ENCODE data around the gene TTLL10.

TTLL10 gene

DNA sequence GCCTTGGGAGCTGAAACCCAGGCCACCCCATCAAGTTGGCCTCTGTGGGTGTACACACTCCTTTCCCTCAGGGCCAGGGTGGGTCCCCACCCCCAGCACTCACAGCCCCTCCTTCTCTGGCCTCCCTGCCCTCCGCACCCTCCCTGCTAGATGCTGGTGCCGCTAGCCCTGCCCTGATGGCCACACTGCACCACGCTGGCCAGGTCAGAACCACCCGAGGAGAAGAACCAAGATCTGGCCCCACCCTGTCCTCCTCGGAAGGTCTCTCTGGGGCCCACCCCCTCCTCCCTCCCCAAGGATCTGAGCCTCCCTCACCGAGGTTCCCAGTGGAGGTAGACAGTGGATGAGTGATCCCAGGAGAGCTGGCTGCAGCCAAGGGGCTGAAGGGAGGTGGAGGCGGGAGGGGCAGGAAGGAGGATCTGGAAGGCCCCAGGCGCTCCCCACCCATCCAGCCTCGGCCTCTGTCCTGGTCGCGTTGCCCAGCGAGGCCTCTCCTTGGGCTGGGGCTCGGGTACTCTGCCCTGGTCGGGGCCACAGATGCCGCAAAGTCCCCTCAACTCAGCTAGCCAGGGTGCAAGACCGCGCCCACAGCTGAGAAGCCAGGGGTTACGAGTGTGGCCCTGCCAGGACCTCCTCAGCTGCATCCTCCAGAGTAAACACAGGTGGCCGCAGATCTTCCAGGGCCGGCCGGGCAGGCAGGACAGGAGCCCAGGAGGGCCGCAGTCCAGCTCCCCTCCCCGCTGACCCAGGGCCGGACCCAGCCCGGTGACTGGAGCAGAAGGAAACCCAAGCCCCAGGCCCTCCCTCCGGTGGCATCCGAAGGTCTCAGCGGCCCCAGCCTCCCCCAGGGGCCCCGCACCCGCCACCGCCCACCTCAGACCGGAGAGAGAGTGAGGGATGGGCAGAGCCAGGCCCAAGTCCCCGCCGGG is 63.5 kb downstream of the TTLL10 start:
- no peaks in the 10 kb centered on the region for H3K27me3 ChIP-seq (ENCODE audit: insufficient read depth, low read length)
- H3K9me3 ChIP-seq (ENCODE audit: low read length) = peaks cover 2% of the 10 kb centered on the region
- H3K36me3 ChIP-seq (ENCODE audit: insufficient read depth, low read length) = peaks cover 4% of the 10 kb centered on the region
- H3K4me1 ChIP-seq (ENCODE audit: insufficient read depth, low read length) = peaks cover 34% of the 10 kb centered on the region
- H2AFZ ChIP-seq (ENCODE audit: low read depth, low read length) = no peak overlapping the region
- H3K4me3 ChIP-seq (ENCODE audit: low read length) = no peak overlapping the region

DNA sequence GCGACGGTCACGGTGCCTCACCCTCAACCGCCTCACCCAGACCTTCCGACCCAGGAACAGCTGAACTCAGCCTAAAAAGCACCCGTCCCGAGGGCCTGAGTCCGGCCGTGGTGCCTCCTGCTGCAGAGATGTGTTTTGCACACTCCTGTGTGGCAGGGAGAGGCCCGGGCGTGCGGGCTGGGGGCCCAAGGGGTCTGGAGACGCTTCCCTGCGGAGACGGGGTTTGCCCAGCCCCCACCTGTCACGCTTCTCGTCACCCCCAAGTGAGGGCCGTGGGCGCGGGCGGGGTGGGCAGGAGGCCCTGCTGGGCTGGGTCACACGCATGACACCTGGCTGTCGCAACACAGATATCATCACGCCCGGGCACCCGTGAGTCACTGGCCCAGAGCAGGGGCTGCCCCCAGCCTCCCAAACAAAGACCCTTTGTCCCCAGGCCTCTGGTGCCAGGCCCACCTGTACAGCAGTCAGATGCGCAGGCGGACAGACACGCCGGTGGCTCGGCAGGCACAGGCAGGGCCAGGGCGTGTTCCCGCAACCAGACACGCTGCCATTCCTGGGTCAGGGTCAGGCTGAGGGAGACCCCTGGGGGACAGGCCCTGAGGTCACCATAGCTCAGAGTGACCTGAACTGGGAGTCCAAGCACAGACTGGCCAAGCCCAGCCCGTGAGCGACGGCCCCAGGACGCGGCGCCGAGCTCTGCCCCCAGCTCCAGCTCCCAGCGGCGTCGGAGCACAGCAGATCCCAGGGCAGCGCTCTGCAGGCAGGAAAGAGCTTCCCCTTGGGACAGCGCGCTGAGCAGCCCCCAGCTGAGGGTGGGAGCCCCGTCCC is 64.4 kb downstream of the TTLL10 start:
- Histone ChIP-seq H3K36me3 (ENCODE audit: insufficient read depth, low read length) (peaks cover 2% of the 10 kb centered on the region), H3K4me1 (ENCODE audit: insufficient read depth, low read length) (peaks cover 28% of the 10 kb centered on the region)

DNA sequence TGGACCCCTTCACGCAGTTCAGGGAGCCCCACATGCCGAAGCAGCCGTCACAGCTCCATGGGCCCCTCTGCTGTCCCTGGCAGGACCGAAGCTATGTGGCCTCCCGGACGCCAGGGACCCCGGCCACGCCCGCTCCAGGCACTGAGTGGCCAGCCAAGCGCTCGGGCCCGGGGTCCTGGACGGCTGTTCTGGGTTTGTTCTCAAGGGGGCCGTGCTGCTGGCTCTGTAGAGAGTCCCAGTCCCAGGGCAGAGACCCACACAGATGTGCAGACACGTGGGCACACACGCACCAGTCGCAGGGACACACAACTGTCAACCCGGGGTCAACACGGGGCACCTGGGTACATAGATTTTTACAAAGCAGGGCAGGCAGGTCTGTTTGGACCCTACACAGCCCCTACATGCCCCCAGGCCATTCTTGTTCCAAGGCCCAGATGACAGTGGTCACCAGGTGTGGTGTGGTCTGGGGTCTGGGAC is 65.1 kb downstream of the TTLL10 start:
- Histone ChIP-seq H3K9me3 (ENCODE audit: low read length) (no peaks in the 10 kb centered on the region), H3K4me1 (ENCODE audit: insufficient read depth, low read length) (peaks cover 31% of the 10 kb centered on the region), H3K27me3 (ENCODE audit: insufficient read depth, low read length) (no peaks in the 10 kb centered on the region), H3K36me3 (ENCODE audit: insufficient read depth, low read length) (peaks cover 2% of the 10 kb centered on the region), H3K4me3 (ENCODE audit: low read length) (no peak overlapping the region), H2AFZ (ENCODE audit: low read depth, low read length) (no peak overlapping the region)

More for the DNA sequence above, 64.4 kb downstream of the TTLL10 start:
- Histone ChIP-seq H2AFZ (ENCODE audit: low read depth, low read length) (no peak overlapping the region), H3K4me3 (ENCODE audit: low read length) (no peak overlapping the region), H3K9me3 (ENCODE audit: low read length) (no peaks in the 10 kb centered on the region), H3K27me3 (ENCODE audit: insufficient read depth, low read length) (no peaks in the 10 kb centered on the region)

DNA sequence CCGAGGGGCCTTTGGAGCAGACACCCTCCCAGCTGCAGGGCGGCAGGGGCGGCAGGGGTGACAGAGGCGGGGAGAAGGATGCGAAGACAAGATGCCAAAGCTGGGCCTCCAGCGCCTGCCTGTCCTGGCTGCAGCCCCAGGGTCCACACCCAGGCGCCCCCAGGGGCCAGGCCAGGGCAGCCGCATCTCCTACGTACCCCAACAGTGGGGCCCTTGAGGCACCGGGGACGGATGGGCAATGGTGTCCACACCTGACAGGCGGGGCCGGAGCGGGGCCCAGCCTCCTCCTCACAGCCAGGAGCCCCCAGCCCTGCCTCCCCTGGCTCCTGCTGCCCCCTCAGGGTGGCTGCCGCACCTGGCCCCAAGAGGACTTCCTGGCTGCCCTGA is 65.5 kb downstream of the TTLL10 start:
- H3K27me3 ChIP-seq (ENCODE audit: insufficient read depth, low read length) = no peaks in the 10 kb centered on the region
- H3K36me3 ChIP-seq (ENCODE audit: insufficient read depth, low read length) = peaks cover 1% of the 10 kb centered on the region
- H3K9me3 ChIP-seq (ENCODE audit: low read length) = no peaks in the 10 kb centered on the region
- peaks cover 31% of the 10 kb centered on the region for H3K4me1 ChIP-seq (ENCODE audit: insufficient read depth, low read length)
- no peak overlapping the region for H3K4me3 ChIP-seq (ENCODE audit: low read length)
- H2AFZ ChIP-seq (ENCODE audit: low read depth, low read length) = no peak overlapping the region

DNA sequence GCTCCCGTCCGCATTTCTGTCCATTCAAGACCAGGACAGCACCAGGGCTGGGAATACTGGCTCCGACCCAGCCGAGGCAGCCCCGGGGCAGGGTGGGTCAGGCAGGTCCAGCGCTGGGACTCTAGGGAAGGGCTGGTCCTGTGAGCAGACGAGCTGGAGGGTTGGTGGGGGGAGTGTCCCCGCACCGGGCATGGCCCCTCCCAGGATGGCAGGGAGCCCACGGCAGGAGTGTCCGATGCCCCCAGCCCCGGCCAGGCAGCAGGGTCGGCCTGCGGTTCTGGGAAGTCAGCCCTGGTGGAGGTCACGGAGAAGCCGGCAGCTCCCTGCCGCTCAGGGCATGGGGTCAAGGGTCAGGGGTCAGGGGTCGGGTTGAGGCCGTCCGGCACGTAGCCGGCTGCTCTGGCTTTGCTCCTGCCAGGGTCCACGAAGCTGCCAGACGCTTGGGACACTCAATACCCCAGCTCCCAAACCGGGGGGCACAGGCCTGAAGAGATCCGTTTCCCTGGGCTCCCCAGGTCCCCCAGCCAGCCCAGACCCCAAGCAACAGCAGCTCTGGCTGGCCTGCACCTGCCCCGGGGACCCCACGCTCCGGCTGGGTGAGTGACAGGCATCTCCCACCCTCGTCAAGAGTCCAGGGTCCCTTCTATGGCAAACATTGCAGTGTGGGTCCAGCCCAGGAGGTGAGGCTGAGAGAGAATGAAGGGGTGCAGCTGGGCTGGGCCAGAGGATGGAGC is 66.1 kb downstream of the TTLL10 start:
- Histone ChIP-seq H3K4me1 (ENCODE audit: insufficient read depth, low read length) (peaks cover 31% of the 10 kb centered on the region), H3K9me3 (ENCODE audit: low read length) (no peaks in the 10 kb centered on the region), H2AFZ (ENCODE audit: low read depth, low read length) (no peak overlapping the region), H3K36me3 (ENCODE audit: insufficient read depth, low read length) (no peaks in the 10 kb centered on the region), H3K27me3 (ENCODE audit: insufficient read depth, low read length) (no peaks in the 10 kb centered on the region), H3K4me3 (ENCODE audit: low read length) (no peak overlapping the region)

DNA sequence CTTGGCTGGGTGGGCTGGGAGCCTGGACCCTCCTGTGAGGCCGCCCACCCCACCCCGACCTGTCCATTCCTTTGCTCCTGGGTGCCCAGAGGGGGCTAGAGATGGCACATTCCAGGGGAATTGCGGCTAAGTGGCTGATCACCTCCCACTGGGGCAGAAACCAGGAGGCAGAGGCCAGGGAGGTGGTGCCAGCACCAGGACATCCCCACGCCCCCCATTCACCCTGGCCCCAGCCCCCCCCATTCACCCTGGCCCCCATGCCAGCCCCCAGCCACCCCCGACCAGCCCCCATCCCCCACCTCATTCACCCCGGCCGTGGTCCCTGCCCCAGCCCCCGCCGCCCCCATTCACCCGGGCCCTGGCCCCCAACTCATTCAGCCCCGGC is 66.7 kb downstream of the TTLL10 start:
- Histone ChIP-seq H3K4me1 (ENCODE audit: insufficient read depth, low read length) (peaks cover 31% of the 10 kb centered on the region), H2AFZ (ENCODE audit: low read depth, low read length) (no peak overlapping the region), H3K9me3 (ENCODE audit: low read length) (no peaks in the 10 kb centered on the region)

DNA sequence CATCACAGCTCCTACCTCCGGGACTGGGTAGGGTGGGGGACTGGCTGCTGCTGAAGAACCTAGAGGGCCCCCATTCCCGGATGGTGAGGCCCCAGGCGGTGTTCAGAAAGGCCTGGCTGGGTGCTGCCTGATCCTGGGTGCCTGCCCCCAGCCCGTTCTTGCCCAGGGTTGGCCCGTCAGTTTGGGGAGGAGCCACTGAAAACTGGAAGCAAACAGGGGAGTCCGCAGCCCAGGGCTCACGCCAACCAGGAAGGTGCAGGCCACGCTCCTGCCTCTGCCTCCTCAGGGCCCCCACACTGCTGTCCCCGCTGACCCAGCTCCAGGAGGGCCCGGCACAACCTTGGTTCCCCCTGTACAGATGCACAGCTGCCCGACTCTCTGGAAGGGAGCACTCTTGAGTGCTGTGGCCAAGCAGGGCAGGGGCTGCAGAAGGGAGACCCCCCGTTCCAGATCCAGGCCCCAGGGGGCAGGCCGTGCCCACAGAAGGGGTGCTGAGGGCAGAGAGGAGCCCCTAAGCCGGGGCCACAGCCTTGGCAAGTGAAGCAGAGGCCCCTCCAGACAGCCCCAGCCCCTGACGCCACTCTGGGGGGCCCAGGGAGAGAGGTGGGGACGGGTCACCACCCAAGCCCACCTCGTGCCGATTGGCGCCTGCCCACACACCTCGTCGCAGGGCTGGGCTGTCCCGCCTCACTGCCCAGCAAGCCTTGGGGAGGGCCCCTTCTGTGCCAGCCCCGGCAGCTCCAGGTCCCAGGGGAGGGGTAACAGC is 67.3 kb downstream of the TTLL10 start:
- peaks cover 3% of the 10 kb centered on the region for H3K27me3 ChIP-seq (ENCODE audit: insufficient read depth, low read length)
- H2AFZ ChIP-seq (ENCODE audit: low read depth, low read length) = no peak overlapping the region
- no peaks in the 10 kb centered on the region for H3K36me3 ChIP-seq (ENCODE audit: insufficient read depth, low read length)
- H3K4me1 ChIP-seq (ENCODE audit: insufficient read depth, low read length) = peaks cover 31% of the 10 kb centered on the region
- H3K4me3 ChIP-seq (ENCODE audit: low read length) = no peak overlapping the region
- H3K9me3 ChIP-seq (ENCODE audit: low read length) = no peaks in the 10 kb centered on the region

More for the DNA sequence above, 66.7 kb downstream of the TTLL10 start:
- Histone ChIP-seq H3K36me3 (ENCODE audit: insufficient read depth, low read length) (no peaks in the 10 kb centered on the region), H3K27me3 (ENCODE audit: insufficient read depth, low read length) (no peaks in the 10 kb centered on the region), H3K4me3 (ENCODE audit: low read length) (no peak overlapping the region)

DNA sequence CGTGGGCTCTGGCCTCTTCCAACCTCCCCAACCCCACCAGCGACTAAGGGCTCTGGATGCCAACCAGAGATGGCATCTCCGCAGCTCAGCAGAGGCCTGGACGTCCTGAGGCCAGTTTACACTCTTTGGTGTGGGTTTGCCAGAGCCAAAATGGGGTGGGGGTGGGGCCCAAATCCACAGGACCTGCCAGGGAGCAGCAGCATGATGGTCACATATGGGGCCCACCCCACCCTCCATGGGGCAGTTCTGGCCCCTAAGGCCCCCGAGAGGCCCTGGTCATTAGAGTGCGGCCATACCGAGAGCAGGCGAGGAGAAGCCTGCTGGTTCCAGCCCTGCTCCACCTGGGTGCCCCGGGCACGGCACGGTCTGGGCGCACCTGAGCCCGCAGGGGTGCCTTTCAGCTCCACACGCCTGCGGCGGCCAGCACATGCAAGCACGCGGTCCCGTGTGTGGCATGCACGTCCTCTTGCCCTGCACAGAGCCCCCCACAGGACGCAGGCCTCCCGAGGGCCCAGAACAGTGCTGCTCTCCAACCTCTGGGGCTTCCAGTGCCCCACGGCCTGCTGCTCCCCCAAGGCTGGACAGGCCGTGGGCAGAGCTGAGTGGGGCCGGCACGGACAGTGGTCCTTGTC is 68.0 kb downstream of the TTLL10 start:
- Histone ChIP-seq H3K4me3 (ENCODE audit: low read length) (no peak overlapping the region), H2AFZ (ENCODE audit: low read depth, low read length) (no peak overlapping the region), H3K4me1 (ENCODE audit: insufficient read depth, low read length) (peaks cover 31% of the 10 kb centered on the region), H3K36me3 (ENCODE audit: insufficient read depth, low read length) (no peaks in the 10 kb centered on the region), H3K9me3 (ENCODE audit: low read length) (no peaks in the 10 kb centered on the region), H3K27me3 (ENCODE audit: insufficient read depth, low read length) (peaks cover 4% of the 10 kb centered on the region)

DNA sequence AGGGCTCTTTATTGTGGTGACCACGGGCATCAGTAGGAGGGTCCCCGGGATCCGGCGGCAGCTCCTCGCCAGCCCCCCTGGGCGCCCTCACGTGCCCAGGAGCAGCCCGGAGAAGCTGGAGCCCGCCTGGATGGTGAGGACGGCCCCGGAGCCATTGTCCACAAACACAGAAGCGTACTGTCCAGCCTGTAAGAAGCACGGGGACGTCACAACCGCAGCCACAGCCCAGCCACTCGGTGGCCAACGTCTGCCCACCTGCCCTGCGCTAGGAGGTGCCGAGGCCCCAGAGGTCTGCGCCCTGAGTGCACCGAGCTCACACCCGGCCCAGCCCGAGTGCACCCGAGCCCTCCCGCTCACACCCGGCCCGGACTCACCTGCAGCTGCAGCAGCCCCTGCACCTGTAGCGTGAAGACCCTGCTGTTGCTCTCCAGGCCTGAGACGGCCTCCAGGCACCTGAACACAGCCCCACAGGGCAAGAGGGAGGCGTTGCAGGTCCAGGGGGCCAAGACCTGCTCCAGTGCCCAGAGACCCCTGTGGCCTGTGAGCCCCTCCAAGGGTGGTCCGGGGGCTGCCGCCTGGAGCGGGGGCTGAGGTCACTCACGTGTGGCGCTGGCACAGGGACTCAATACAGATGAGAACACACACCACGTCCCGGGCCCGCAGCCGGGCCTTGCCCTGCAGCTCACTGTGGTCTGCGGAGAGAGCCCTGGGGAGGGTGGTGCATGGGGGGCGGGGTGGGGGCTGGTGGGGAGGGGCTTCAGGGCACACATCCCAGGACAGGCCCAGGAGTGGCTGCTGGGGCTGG is 69.0 kb downstream of the TTLL10 start:
- Histone ChIP-seq H2AFZ (ENCODE audit: low read depth, low read length) (no peak overlapping the region), H3K9me3 (ENCODE audit: low read length) (no peaks in the 10 kb centered on the region), H3K36me3 (ENCODE audit: insufficient read depth, low read length) (no peaks in the 10 kb centered on the region), H3K4me1 (ENCODE audit: insufficient read depth, low read length) (peaks cover 30% of the 10 kb centered on the region), H3K27me3 (ENCODE audit: insufficient read depth, low read length) (peaks cover 10% of the 10 kb centered on the region), H3K4me3 (ENCODE audit: low read length) (no peak overlapping the region)

DNA sequence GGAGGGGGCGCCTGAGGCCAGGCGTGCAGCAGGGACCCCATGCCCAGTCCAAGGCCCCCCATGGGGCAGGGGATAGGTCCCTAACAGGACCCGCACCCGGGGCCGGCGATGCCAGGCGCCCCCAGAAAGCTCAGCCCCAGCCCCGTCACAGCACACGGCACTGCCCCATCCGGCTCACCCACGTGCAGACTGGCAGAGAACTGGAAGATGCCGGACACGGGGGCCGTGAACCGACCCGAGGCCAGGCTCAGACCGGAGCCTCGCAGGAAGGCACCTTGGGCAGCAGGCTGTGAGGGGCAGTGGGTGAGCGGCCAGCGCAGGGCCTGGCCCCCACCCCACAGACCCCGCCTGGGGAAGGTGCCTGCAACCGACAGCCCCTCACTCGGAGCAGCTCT is 69.6 kb downstream of the TTLL10 start:
- Histone ChIP-seq H3K36me3 (ENCODE audit: insufficient read depth, low read length) (no peaks in the 10 kb centered on the region), H3K4me1 (ENCODE audit: insufficient read depth, low read length) (peaks cover 24% of the 10 kb centered on the region), H3K9me3 (ENCODE audit: low read length) (no peaks in the 10 kb centered on the region), H2AFZ (ENCODE audit: low read depth, low read length) (no peak overlapping the region), H3K4me3 (ENCODE audit: low read length) (no peak overlapping the region), H3K27me3 (ENCODE audit: insufficient read depth, low read length) (peaks cover 14% of the 10 kb centered on the region)

DNA sequence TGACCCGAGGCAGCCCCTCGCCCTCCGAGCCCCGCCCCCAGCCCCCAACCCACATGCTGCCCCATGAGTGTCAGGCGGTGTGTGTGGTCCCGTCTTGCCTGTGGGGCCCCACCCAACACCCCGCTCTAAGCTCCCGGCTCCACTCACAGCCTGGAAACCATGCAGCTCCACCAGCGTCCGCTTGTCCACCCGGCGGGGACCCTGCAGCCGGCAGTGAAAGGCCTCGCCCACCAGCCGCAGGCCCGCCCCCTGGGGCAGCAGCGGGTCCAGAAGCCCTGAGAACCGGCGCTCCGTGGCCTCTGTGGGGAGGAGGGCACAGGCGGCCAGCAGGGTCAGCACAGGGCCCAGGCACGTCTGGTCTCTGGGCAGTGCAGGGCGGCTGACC is 70.1 kb downstream of the TTLL10 start:
- Histone ChIP-seq H3K4me1 (ENCODE audit: insufficient read depth, low read length) (peaks cover 21% of the 10 kb centered on the region), H3K4me3 (ENCODE audit: low read length) (no peak overlapping the region), H3K36me3 (ENCODE audit: insufficient read depth, low read length) (no peaks in the 10 kb centered on the region), H3K9me3 (ENCODE audit: low read length) (no peaks in the 10 kb centered on the region), H2AFZ (ENCODE audit: low read depth, low read length) (no peak overlapping the region), H3K27me3 (ENCODE audit: insufficient read depth, low read length) (peaks cover 14% of the 10 kb centered on the region)

All from neuron (in vitro differentiated cells).